ENCODE measurements around the gene RAD51B. TPM values are rescaled to one million over a fixed set of nuclear protein-coding genes. Genes with fewer than 3 reads are reported as not detected.
A peak's percentile ranks its signal among the peaks of the same experiment; 100 is the strongest.
"Not testable (repeated sequence)": the region's sequence is repeated elsewhere in the genome, so short reads cannot be mapped to it uniquely, and the experiment has no call there.

The RAD51B gene
- total RNA-seq, 2 donors from 2014 or later, result 37.0 to 49.7 TPM

DNA sequence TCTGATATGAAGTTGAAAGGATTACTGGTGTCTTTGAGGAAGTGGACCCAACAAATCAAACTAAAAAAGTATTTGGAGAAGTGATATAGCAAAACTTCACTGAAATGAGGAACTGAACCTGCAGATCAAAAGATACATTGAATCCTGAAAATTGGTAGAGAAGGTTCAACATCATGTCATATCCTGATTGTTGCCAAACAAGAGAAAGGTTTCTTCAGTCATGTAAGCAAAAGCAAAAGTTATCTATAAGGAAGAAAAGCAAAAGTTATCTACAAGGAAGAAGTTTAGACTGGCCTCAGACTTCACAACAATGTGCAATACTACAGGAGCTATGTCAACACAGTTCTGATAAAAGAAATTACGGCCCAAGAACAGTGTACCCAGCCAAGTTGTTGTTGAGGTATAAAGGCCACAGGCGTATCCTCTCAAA, 142.7 kb downstream of the RAD51B start:
- Mint-ChIP-seq H3K27me3 (no peaks in the 10 kb centered on the region), H3K9me3 (no peaks in the 10 kb centered on the region), H3K36me3 (ENCODE audit: low read depth) (peaks cover 7% of the 10 kb centered on the region), H3K27ac (no peak overlapping the region), H3K4me3 (no peak overlapping the region), H3K4me1 (no peaks in the 10 kb centered on the region)
- ATAC-seq (replicated peaks), result no peak

DNA sequence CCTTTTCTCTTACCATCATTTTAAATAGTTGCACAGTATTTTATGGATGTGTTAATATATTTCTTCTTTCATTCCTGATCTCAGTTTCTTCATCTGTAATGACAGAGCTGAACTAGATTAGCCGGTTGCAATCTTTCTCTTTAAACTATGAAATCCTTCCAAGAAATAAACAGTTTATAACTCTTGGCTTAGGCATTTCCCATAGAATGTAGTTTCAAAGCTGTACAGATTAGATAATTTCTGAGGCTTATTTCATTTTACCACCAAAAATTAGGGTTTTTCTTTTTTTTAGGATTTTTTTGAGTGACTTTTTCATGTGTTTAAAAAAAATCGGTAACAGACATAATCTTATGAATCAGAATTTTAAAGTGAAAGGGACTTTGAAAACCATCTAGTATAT, 144.0 kb downstream of the RAD51B start:
- no peaks in the 10 kb centered on the region for H3K9me3 Mint-ChIP-seq
- H3K4me3 Mint-ChIP-seq, result no peak overlapping the region
- H3K36me3 Mint-ChIP-seq (ENCODE audit: low read depth), result peaks cover 9% of the 10 kb centered on the region
- no peaks in the 10 kb centered on the region for H3K4me1 Mint-ChIP-seq
- ATAC-seq (replicated peaks), result no peak
- H3K27me3 Mint-ChIP-seq, result no peaks in the 10 kb centered on the region
- no peak overlapping the region for H3K27ac Mint-ChIP-seq

DNA sequence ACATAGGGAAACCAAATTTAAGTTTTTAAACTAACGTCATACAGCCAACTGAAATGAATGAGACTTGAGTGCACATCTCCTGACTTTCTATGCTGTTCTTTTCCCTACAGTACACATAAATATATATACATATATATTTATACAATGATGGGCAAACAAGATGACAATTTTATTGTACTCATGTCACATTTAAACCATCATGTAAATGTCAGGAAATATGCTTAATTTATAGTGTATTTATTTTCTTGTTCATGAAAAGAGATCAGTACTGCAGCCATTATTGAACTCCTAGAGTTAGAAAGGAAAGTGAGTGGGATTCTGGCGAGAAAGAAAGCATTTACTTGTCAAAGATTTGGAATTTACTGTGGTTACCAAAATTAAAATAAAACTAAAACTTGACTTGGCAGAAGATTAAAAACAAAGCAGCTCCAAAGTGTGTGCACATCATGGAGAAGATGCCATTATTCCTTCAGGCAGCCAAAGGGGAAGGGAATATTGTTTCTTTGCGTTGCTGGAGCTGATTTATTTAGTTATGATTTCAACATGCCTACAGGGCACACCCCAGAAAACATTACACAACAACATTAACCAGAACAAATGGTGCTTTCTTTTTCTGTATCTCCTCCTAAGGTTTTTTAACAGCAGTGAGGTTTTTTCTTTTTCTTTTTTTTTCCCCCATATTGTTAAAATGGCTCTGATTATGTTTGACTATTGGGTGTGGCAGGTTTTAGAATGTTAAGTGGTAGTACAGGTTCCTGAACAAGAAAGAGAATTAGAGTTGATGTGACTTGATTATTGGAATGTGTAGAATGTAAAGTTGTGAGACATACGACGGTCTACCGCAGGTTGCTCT, 144.6 kb downstream of the RAD51B start:
- H3K4me3 Mint-ChIP-seq, result no peak overlapping the region
- H3K4me1 Mint-ChIP-seq, result no peaks in the 10 kb centered on the region
- no peaks in the 10 kb centered on the region for H3K27me3 Mint-ChIP-seq
- H3K27ac Mint-ChIP-seq, result no peak overlapping the region
- H3K36me3 Mint-ChIP-seq (ENCODE audit: low read depth), result peaks cover 9% of the 10 kb centered on the region
- no peak for ATAC-seq (replicated peaks)
- H3K9me3 Mint-ChIP-seq, result no peaks in the 10 kb centered on the region

DNA sequence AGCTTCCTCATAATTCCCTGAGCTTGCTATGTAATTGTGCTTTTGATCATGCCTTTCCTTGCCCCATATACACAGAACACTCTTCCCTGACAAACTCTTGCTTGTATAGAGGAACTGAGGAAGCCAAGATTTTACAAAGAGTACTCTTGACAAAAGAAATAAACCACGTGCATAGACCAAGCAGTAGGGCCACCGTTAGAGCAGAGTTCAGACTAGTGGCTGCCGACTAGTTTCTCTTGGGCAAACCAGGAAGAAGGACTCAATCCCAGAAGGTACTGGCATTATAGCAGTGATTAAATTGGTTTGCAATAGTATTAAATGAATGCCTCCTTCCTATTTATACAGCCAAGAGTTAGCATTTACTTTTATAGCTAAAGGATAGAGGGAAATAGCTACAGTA, 146.1 kb downstream of the RAD51B start:
- H3K27ac Mint-ChIP-seq, result no peak overlapping the region
- no peaks in the 10 kb centered on the region for H3K27me3 Mint-ChIP-seq
- no peaks in the 10 kb centered on the region for H3K4me1 Mint-ChIP-seq
- no peak for ATAC-seq (replicated peaks)
- no peaks in the 10 kb centered on the region for H3K9me3 Mint-ChIP-seq
- no peak overlapping the region for H3K4me3 Mint-ChIP-seq
- H3K36me3 Mint-ChIP-seq (ENCODE audit: low read depth), result peaks cover 9% of the 10 kb centered on the region

DNA sequence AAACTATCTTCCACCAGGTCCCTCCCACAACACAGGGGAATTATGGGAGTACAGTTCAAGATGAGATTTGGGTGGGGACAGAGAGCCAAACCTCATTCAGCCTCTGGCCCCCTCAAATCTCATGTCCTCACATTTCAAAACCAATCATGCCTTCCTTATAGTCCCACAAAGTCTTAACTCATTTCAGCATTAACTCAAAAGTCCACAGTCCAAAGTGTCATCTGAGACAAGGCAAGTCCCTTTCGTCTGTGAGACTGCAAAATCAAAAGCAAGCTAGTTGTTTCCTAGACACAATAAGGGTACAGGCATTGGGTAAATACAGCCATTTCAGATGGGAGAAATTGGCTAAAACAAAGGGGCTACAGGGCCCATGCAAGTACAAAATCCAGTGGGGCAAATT, 147.6 kb downstream of the RAD51B start:
- Mint-ChIP-seq H3K4me1 (no peaks in the 10 kb centered on the region), H3K4me3 (no peak overlapping the region), H3K9me3 (no peaks in the 10 kb centered on the region), H3K27me3 (no peaks in the 10 kb centered on the region), H3K27ac (no peak overlapping the region), H3K36me3 (ENCODE audit: low read depth) (peaks cover 9% of the 10 kb centered on the region)
- no peak for ATAC-seq (replicated peaks)

DNA sequence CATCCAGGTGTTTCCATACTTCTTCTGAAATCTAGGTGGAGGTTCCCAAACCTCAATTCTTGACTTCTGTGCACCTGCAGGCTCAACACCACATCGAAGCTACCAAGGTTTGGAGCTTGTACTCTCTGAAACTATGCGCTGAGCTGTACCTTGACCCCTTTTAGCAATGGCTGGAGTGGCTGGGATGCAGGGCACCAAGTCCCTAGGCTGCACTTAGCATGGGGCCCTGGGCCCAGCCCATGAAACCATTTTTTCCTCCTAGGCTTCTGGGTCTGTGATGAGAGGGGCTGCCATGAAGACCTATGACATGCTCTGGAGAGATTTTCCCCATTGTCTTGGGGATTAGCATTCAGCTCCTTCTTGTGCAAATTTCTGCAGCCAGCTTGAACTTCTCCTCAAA, 148.4 kb downstream of the RAD51B start:
- not testable (repeated sequence) for H3K4me3 Mint-ChIP-seq; ATAC-seq (replicated peaks); H3K9me3 Mint-ChIP-seq; H3K27ac Mint-ChIP-seq; H3K36me3 Mint-ChIP-seq (ENCODE audit: low read depth); H3K4me1 Mint-ChIP-seq; H3K27me3 Mint-ChIP-seq

DNA sequence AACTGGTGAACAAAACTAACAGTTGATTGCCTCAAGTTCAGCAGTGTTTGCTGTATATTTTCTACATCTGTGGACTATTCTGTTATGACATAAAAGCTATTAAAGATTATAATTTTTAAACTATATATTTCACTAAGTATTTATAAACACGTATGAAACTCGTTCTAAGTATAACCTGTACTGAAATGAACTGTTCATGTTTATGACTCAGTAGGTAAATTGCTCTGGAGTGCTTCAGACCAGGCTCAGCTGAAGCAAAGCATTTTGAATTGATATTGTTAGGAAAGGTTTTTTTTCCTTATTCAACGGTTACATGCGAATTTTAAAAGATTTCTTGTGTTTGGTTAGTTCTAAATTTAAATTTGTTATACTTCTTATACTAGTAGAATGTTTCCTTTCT, 151.3 kb downstream of the RAD51B start:
- Mint-ChIP-seq H3K4me1 (no peaks in the 10 kb centered on the region), H3K4me3 (no peak overlapping the region)

DNA sequence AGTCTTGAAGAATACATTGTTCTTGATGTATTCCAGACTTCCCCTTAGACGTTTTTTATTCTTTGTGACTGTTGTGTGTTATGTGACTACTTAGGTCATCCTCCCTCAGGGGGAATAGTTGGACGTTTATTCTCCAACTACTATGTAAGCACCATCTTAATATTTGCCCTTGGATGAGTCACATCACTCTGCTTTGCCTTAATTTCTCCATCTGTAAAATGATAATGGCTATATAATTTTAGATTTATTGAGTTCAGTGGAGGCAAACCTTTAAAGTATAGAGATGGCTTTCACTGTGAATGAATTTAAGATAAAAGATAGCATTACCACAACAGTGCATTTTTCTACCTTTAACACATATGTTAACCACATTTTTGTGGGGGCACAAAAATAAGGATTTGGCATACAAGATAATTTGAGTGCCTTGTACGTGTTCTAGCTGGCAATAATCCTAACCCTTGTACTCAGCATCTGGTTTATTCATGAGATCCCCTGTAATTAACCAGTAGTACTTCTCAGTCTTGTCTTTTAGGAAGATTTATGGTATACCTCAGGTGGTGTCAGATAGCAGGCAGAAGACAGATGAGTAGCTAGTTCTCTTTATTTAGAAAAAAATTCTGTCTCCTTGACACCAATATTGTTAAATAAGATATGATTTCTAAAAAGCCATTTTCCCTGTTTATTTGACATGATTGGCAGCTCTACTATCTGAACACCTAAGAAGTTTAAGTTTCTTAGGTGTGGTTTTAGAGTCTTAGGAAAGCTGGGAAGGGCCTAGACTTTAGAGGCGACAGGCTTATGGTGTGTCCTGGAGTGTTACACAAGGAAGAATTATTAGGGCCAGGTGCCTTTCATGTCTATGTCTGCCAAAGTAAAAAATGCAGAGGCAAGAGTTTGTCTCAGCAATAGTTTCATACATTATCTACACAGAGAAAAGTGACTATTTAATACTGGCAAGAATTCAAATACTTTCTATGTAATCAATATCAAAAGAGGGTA, 152.3 kb downstream of the RAD51B start:
- Mint-ChIP-seq H3K36me3 (ENCODE audit: low read depth) (peaks cover 5% of the 10 kb centered on the region), H3K27me3 (no peaks in the 10 kb centered on the region), H3K27ac (no peak overlapping the region), H3K4me1 (no peaks in the 10 kb centered on the region), H3K9me3 (no peaks in the 10 kb centered on the region), H3K4me3 (no peak overlapping the region)
- no peak for ATAC-seq (replicated peaks)

More for the DNA sequence above, 151.3 kb downstream of the RAD51B start:
- H3K27me3 Mint-ChIP-seq, result no peaks in the 10 kb centered on the region
- no peak for ATAC-seq (replicated peaks)
- H3K9me3 Mint-ChIP-seq, result no peaks in the 10 kb centered on the region
- H3K27ac Mint-ChIP-seq, result no peak overlapping the region
- H3K36me3 Mint-ChIP-seq (ENCODE audit: low read depth), result peaks cover 9% of the 10 kb centered on the region

DNA sequence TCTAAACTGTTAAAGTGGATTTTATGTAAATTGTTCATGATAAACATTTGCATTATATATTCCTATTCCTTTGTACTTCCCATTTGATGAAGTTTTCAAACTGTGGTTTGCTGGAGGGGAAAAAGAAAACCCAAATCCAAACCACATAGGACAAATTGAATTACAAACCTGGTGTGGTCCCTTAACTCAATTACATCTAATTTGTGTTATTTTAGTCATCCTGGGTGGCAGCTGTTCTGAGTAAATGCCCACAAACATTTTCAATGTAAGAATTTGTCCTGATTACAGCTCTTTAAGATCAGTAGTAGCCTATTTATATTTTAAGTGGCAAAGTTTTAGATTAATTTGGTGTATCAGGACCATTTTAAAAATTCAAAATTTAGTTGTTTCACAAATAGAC, 153.9 kb downstream of the RAD51B start:
- Mint-ChIP-seq H3K27ac (no peak overlapping the region), H3K4me3 (no peak overlapping the region), H3K9me3 (no peaks in the 10 kb centered on the region), H3K36me3 (ENCODE audit: low read depth) (no peaks in the 10 kb centered on the region), H3K4me1 (no peaks in the 10 kb centered on the region), H3K27me3 (no peaks in the 10 kb centered on the region)
- no peak for ATAC-seq (replicated peaks)

DNA sequence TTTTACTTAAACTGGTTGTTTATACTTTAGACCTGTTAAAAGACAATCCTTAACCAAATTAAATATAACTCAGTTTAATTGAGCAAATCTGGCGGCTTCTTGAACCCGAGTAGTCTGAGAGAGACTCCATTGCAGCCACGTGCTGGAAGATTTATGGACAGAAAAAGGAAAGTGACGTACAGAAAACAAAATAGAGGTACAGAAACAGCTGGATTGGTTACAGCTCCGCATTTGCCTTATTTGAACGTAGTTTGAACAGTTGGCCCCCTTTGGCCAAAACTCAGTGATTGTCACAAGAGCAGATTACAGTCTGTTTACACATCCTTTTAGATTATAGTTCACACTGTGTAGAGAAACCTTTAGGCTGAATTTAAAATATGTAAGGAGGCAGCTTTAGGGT, 155.9 kb downstream of the RAD51B start:
- no peak overlapping the region for H3K4me3 Mint-ChIP-seq
- no peaks in the 10 kb centered on the region for H3K9me3 Mint-ChIP-seq
- no peaks in the 10 kb centered on the region for H3K36me3 Mint-ChIP-seq (ENCODE audit: low read depth)
- H3K27ac Mint-ChIP-seq, result no peak overlapping the region
- no peaks in the 10 kb centered on the region for H3K27me3 Mint-ChIP-seq
- no peak for ATAC-seq (replicated peaks)
- H3K4me1 Mint-ChIP-seq, result no peaks in the 10 kb centered on the region

DNA sequence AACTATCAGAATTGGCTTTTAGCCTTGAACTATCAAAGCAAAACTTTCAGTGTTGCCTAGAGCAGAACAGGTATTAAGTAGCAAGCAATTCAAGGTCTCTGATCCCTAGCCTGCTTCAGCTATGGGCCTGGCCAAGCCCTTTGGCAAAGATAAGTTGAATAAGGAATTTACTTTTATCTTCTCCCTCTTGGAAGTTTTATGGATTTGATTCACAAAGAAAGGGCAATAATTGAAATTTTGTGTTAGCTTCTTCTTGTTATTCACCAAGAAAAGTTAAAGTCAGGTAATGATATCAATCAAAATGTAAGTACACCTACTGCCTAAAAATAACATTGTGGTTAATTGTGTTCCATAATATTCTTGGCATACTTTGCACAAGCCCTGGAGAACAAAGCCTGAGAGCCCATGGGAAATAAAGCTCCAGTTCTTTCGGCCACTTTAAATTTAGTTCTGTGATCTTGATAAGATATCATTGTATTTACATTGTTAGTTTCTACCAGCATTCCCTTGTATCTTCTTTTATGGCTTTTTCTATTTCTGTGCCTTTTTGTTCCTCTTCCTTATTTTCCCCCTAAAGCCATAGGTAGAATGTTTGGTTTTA, 158.0 kb downstream of the RAD51B start:
- no peak for ATAC-seq (replicated peaks)
- H3K9me3 Mint-ChIP-seq, result no peaks in the 10 kb centered on the region
- no peaks in the 10 kb centered on the region for H3K4me1 Mint-ChIP-seq
- H3K4me3 Mint-ChIP-seq, result no peak overlapping the region
- H3K27me3 Mint-ChIP-seq, result no peaks in the 10 kb centered on the region
- H3K36me3 Mint-ChIP-seq (ENCODE audit: low read depth), result no peaks in the 10 kb centered on the region
- no peak overlapping the region for H3K27ac Mint-ChIP-seq

DNA sequence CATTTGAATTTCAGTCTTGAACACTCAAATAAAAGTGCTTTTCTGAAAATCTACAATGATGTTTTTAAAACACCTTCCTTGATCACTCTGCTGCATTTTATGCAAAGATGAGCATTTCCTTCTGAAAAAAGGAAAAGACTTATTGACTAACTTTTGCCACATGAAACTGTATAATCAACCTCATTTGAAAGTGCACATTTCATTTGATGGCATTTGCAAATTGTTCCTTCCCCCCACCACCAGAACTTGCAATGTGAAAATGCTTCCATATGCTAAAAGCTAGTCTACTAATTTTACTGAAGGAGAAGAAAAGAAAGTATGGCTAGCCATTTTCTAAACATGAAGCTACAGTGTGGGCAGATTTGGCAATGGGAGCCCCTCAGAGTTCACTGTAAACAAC, 159.2 kb downstream of the RAD51B start:
- H3K36me3 Mint-ChIP-seq (ENCODE audit: low read depth), result no peaks in the 10 kb centered on the region
- no peaks in the 10 kb centered on the region for H3K27me3 Mint-ChIP-seq
- no peak for ATAC-seq (replicated peaks)
- no peak overlapping the region for H3K27ac Mint-ChIP-seq
- no peak overlapping the region for H3K4me3 Mint-ChIP-seq
- H3K9me3 Mint-ChIP-seq, result no peaks in the 10 kb centered on the region
- H3K4me1 Mint-ChIP-seq, result no peaks in the 10 kb centered on the region

DNA sequence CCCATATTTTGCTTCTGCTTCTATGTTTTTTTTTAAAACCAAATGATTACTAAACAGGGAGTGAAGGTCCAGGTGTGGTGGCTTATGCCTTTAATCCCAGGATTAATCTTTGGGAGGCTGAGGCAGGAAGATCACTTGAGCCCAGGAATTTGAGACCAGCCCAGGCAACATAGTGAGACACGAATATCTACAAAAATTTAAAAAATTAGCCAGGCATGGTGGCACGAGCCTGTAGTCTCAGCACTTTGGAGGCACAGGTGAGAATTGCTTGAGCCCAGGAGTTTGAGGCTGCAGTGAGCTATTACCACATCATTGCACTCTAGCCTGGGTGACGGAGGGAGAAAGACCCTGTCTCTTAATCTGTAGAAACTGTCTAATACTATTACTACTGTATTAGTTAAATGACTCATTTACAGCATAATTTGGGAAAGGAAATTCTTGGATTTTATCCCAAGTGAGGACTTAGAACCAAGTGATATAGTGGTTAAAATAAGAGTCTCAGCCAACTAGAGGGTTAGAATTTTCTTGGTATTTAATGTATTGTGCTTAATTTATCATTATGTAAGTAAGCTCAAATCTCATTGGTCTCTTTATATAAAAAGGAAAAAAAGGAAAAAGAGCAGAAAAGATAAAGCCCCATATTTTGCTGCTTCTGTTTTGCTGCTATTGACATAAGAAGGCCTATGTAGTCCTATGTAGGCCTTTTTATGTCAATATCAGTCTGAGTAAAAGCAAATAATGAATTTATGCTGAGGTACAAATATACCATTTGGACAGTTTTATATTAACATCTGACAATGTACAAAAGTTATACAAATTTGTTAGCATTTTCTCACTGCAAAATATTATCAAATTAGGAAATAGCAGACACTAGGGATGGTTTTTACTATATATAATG, 163.4 kb downstream of the RAD51B start:
- Mint-ChIP-seq H3K27ac (no peak overlapping the region), H3K4me1 (no peaks in the 10 kb centered on the region), H3K9me3 (no peaks in the 10 kb centered on the region), H3K27me3 (no peaks in the 10 kb centered on the region), H3K36me3 (ENCODE audit: low read depth) (no peaks in the 10 kb centered on the region), H3K4me3 (no peak overlapping the region)
- ATAC-seq (replicated peaks), result no peak

DNA sequence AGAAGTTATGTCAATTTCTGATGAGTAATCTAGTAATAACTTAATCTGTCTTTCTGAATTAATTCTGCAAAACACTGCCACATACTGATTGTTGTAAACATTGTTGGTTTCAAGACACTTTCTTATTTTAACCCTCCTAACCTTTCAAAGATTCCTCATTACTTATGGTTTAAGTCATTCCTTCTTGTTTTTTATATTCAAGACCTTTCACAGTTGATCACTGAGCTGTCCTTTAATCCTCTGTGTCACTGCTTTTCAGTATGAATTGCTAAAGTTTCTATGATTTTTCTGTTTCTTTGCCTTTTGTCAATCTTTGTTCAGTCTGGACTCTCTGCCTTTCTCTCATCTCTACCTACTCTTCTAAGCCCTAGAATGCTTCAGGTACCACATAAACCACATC, 164.7 kb downstream of the RAD51B start:
- Mint-ChIP-seq H3K4me1 (no peaks in the 10 kb centered on the region), H3K27ac (no peak overlapping the region), H3K9me3 (no peaks in the 10 kb centered on the region), H3K27me3 (no peaks in the 10 kb centered on the region), H3K4me3 (no peak overlapping the region), H3K36me3 (ENCODE audit: low read depth) (no peaks in the 10 kb centered on the region)
- peak; percentile 70 for ATAC-seq (replicated peaks)

Data from activated T-helper 17 cell treated with anti-CD3 and anti-CD28 coated beads, Interleukin-2, amount 50 U/mL, for 72 hours (primary cell).